HEK293 (cell line): Measurements from ENCODE around the gene SP6.

Experiments used
- TCF7L2 ChIP-seq: IDR thresholded peaks from 2 replicates; pipeline ENCODE4 v1.6.1; 2011; ENCODE audit warnings: low read depth, mild to moderate bottlenecking, inconsistent platforms, low read length, moderate library complexity, borderline replicate concordance
- ZFHX2 ChIP-seq: fragments of 450-650 bp; formaldehyde crosslinking; conservative IDR thresholded peaks from 2 replicates; pipeline ENCODE4 v1.5.1; 2016; ENCODE audit warnings: missing biosample characterization, missing genetic modification characterization
- ZFP41 ChIP-seq: fragments of 450-650 bp; formaldehyde crosslinking; IDR thresholded peaks from 2 replicates; pipeline ENCODE4 v1.5.1; 2016; ENCODE audit warnings: missing biosample characterization, missing genetic modification characterization, borderline replicate concordance
- ZFP69B ChIP-seq: fragments of 450-650 bp; formaldehyde crosslinking; IDR thresholded peaks from 2 replicates; pipeline ENCODE4 v1.5.1; 2016; ENCODE audit warnings: missing biosample characterization, missing genetic modification characterization
- ZNF558 ChIP-seq: fragments of 450-650 bp; formaldehyde crosslinking; IDR thresholded peaks from 2 replicates; pipeline ENCODE4 v1.5.1; 2016; ENCODE audit warnings: missing biosample characterization, missing genetic modification characterization
- ZNF654 ChIP-seq: fragments of 450-650 bp; formaldehyde crosslinking; IDR thresholded peaks from 2 replicates; pipeline ENCODE4 v1.5.1; 2016; ENCODE audit warnings: low read depth, missing biosample characterization, missing genetic modification characterization
- ZSCAN30 ChIP-seq: fragments of 450-650 bp; IDR thresholded peaks from 2 replicates; pipeline ENCODE4 v1.5.1; 2018; ENCODE audit warnings: missing biosample characterization, mild to moderate bottlenecking, missing genetic modification characterization, moderate library complexity
- TF ChIP-seq, protein P1 (sequence below): fragments of 450-650 bp; formaldehyde crosslinking; IDR thresholded peaks from 2 replicates; pipeline ENCODE4 v1.5.1; 2016; ENCODE audit warnings: missing biosample characterization, missing genetic modification characterization
- TF ChIP-seq, protein P2 (sequence below): fragments of 450-650 bp; formaldehyde crosslinking; IDR thresholded peaks from 2 replicates; pipeline ENCODE4 v1.5.1; 2016; ENCODE audit warnings: missing biosample characterization, missing genetic modification characterization
- TF ChIP-seq, protein P3 (sequence below): fragments of 450-650 bp; formaldehyde crosslinking; IDR thresholded peaks from 2 replicates; pipeline ENCODE4 v1.5.1; 2016; ENCODE audit warnings: missing biosample characterization, missing genetic modification characterization
- TF ChIP-seq, protein P4 (sequence below): fragments of 450-650 bp; formaldehyde crosslinking; IDR thresholded peaks from 2 replicates; pipeline ENCODE4 v1.5.1; 2016; ENCODE audit warnings: missing biosample characterization, missing genetic modification characterization

DNA sequence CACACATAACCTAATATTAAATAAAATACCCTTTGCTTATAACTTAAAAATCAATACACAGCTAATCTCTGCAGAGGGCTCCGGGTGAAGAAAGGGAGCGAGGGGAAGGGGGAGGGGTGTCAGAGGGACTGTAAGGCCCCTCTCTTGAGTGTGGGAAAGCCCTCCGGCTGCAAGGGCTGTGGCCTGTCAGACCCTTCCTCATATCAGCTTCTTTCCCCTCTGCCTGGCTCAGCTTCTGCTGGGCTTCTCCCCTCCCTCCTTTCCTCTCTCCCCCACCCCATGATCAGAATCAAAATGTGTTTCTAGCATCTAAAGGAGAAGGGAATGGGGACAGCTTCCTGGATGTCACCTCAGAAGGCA, 5.3 kb downstream of the SP6 start:
- TF ChIP-seq, protein P1, sequence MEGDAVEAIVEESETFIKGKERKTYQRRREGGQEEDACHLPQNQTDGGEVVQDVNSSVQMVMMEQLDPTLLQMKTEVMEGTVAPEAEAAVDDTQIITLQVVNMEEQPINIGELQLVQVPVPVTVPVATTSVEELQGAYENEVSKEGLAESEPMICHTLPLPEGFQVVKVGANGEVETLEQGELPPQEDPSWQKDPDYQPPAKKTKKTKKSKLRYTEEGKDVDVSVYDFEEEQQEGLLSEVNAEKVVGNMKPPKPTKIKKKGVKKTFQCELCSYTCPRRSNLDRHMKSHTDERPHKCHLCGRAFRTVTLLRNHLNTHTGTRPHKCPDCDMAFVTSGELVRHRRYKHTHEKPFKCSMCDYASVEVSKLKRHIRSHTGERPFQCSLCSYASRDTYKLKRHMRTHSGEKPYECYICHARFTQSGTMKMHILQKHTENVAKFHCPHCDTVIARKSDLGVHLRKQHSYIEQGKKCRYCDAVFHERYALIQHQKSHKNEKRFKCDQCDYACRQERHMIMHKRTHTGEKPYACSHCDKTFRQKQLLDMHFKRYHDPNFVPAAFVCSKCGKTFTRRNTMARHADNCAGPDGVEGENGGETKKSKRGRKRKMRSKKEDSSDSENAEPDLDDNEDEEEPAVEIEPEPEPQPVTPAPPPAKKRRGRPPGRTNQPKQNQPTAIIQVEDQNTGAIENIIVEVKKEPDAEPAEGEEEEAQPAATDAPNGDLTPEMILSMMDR, result no peak
- TF ChIP-seq ZNF654 (tag by site-specific recombination) (no peak), ZFP69B (no peak), ZNF558 (no peak), TCF7L2 (no peak), ZFP41 (no peak), ZSCAN30 (tag by site-specific recombination) (no peak), ZFHX2 (tag by site-specific recombination) (no peak)
- TF ChIP-seq, protein P2, sequence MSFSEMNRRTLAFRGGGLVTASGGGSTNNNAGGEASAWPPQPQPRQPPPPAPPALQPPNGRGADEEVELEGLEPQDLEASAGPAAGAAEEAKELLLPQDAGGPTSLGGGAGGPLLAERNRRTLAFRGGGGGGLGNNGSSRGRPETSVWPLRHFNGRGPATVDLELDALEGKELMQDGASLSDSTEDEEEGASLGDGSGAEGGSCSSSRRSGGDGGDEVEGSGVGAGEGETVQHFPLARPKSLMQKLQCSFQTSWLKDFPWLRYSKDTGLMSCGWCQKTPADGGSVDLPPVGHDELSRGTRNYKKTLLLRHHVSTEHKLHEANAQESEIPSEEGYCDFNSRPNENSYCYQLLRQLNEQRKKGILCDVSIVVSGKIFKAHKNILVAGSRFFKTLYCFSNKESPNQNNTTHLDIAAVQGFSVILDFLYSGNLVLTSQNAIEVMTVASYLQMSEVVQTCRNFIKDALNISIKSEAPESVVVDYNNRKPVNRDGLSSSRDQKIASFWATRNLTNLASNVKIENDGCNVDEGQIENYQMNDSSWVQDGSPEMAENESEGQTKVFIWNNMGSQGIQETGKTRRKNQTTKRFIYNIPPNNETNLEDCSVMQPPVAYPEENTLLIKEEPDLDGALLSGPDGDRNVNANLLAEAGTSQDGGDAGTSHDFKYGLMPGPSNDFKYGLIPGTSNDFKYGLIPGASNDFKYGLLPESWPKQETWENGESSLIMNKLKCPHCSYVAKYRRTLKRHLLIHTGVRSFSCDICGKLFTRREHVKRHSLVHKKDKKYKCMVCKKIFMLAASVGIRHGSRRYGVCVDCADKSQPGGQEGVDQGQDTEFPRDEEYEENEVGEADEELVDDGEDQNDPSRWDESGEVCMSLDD (tag by site-specific recombination), result no peak
- TF ChIP-seq, protein P3, sequence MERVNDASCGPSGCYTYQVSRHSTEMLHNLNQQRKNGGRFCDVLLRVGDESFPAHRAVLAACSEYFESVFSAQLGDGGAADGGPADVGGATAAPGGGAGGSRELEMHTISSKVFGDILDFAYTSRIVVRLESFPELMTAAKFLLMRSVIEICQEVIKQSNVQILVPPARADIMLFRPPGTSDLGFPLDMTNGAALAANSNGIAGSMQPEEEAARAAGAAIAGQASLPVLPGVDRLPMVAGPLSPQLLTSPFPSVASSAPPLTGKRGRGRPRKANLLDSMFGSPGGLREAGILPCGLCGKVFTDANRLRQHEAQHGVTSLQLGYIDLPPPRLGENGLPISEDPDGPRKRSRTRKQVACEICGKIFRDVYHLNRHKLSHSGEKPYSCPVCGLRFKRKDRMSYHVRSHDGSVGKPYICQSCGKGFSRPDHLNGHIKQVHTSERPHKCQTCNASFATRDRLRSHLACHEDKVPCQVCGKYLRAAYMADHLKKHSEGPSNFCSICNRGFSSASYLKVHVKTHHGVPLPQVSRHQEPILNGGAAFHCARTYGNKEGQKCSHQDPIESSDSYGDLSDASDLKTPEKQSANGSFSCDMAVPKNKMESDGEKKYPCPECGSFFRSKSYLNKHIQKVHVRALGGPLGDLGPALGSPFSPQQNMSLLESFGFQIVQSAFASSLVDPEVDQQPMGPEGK (tag by site-specific recombination), result no peak
- TF ChIP-seq, protein P4, sequence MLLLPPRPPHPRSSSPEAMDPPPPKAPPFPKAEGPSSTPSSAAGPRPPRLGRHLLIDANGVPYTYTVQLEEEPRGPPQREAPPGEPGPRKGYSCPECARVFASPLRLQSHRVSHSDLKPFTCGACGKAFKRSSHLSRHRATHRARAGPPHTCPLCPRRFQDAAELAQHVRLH (tag by site-specific recombination), result no peak
